ENCODE measurements around the gene ZSCAN21. TPM values are rescaled to one million over a fixed set of nuclear protein-coding genes. Genes with fewer than 3 reads are reported as not detected.

ZSCAN21 gene
- total and polyA plus RNA-seq, 2 donors from 2014 or later = 10.8 to 12.4 TPM

- no peak for FAIRE-seq
- no peaks in the 10 kb centered on the region for H3K9me3 ChIP-seq (ENCODE audit: control insufficient read depth in 2 of 3, insufficient read depth in 1 of 3, low read length in 3 of 3)
- intact Hi-C loops (cut with DNase I) = no loop called here
- H3K27me3 ChIP-seq (ENCODE audit: control insufficient read depth, insufficient read depth, low read length) = no peaks in the 10 kb centered on the region
- H3K4me3 ChIP-seq (ENCODE audit: low read length in 3 of 3) = no peak overlapping the region
- H3K36me3 ChIP-seq (ENCODE audit: control insufficient read depth in 2 of 3, insufficient read depth in 3 of 3, low read length in 3 of 3) = no peaks in the 10 kb centered on the region
- no peak for DNase-seq
- TF ChIP-seq CTCF (IDR thresholded peaks at IDR 0.05; ENCODE audit: borderline replicate concordance, extremely low read depth, insufficient read depth) = no peak
- H3K9ac ChIP-seq (ENCODE audit: low read length in 3 of 3) = no peak overlapping the region
- H3K27ac ChIP-seq (ENCODE audit: low read depth in 2 of 2, low read length in 2 of 2) = no peak overlapping the region
- peaks cover 0 to 6% (median 6%) of the 10 kb centered on the region in 3 donors for H3K4me1 ChIP-seq (ENCODE audit: control insufficient read depth in 2 of 3, insufficient read depth in 2 of 3, low read depth in 1 of 3, low read length in 3 of 3)
Measured at GRCh38 chr7:100017875-100018274, 31.7 kb upstream of the ZSCAN21 start.

- FAIRE-seq (no peak), DNase-seq (no peak)
- no peak overlapping the region for H3K4me3 ChIP-seq (ENCODE audit: low read length in 3 of 3)
- TF ChIP-seq CTCF (IDR thresholded peaks at IDR 0.05; ENCODE audit: borderline replicate concordance, extremely low read depth, insufficient read depth) = no peak
- H3K9me3 ChIP-seq (ENCODE audit: control insufficient read depth in 2 of 3, insufficient read depth in 1 of 3, low read length in 3 of 3) = no peaks in the 10 kb centered on the region
- intact Hi-C loops (cut with DNase I) = no loop called here
- peaks cover 0 to 6% (median 6%) of the 10 kb centered on the region in 3 donors for H3K4me1 ChIP-seq (ENCODE audit: control insufficient read depth in 2 of 3, insufficient read depth in 2 of 3, low read depth in 1 of 3, low read length in 3 of 3)
- H3K9ac ChIP-seq (ENCODE audit: low read length in 3 of 3) = no peak overlapping the region
- H3K27me3 ChIP-seq (ENCODE audit: control insufficient read depth, insufficient read depth, low read length) = no peaks in the 10 kb centered on the region
- peaks cover 4 to 15% (median 10%) of the 10 kb centered on the region in 3 donors for H3K36me3 ChIP-seq (ENCODE audit: control insufficient read depth in 2 of 3, insufficient read depth in 3 of 3, low read length in 3 of 3)
- H3K27ac ChIP-seq (ENCODE audit: low read depth in 2 of 2, low read length in 2 of 2) = no peak overlapping the region
Measured at GRCh38 chr7:100019908-100020307, 29.7 kb upstream of the ZSCAN21 start.

GRCh38 chr7:100021297-100021696, 28.3 kb upstream of the ZSCAN21 start:
- peaks cover 6 to 25% (median 12%) of the 10 kb centered on the region in 3 donors for H3K36me3 ChIP-seq (ENCODE audit: control insufficient read depth in 2 of 3, insufficient read depth in 3 of 3, low read length in 3 of 3)
- FAIRE-seq (no peak), DNase-seq (no peak)
- no peaks in the 10 kb centered on the region for H3K27me3 ChIP-seq (ENCODE audit: control insufficient read depth, insufficient read depth, low read length)
- H3K9ac ChIP-seq (ENCODE audit: low read length in 3 of 3) = no peak overlapping the region
- no peaks in the 10 kb centered on the region for H3K9me3 ChIP-seq (ENCODE audit: control insufficient read depth in 2 of 3, insufficient read depth in 1 of 3, low read length in 3 of 3)
- intact Hi-C loops (cut with DNase I) = no loop called here
- H3K27ac ChIP-seq (ENCODE audit: low read depth in 2 of 2, low read length in 2 of 2) = no peak overlapping the region
- no peak overlapping the region for H3K4me3 ChIP-seq (ENCODE audit: low read length in 3 of 3)
- TF ChIP-seq CTCF (IDR thresholded peaks at IDR 0.05; ENCODE audit: borderline replicate concordance, extremely low read depth, insufficient read depth) = no peak
- H3K4me1 ChIP-seq (ENCODE audit: control insufficient read depth in 2 of 3, insufficient read depth in 2 of 3, low read depth in 1 of 3, low read length in 3 of 3) = peaks cover 0 to 6% (median 6%) of the 10 kb centered on the region in 3 donors

GRCh38 chr7:100022621-100023020, 27.0 kb upstream of the ZSCAN21 start:
- Histone ChIP-seq H3K27ac (ENCODE audit: low read depth in 2 of 2, low read length in 2 of 2) (no peak overlapping the region), H3K9ac (ENCODE audit: low read length in 3 of 3) (no peak overlapping the region), H3K4me3 (ENCODE audit: low read length in 3 of 3) (no peak overlapping the region), H3K27me3 (ENCODE audit: control insufficient read depth, insufficient read depth, low read length) (no peaks in the 10 kb centered on the region), H3K36me3 (ENCODE audit: control insufficient read depth in 2 of 3, insufficient read depth in 3 of 3, low read length in 3 of 3) (peaks cover 8 to 31% (median 12%) of the 10 kb centered on the region in 3 donors), H3K4me1 (ENCODE audit: control insufficient read depth in 2 of 3, insufficient read depth in 2 of 3, low read depth in 1 of 3, low read length in 3 of 3) (peaks cover 0 to 2% (median 0%) of the 10 kb centered on the region in 3 donors), H3K9me3 (ENCODE audit: control insufficient read depth in 2 of 3, insufficient read depth in 1 of 3, low read length in 3 of 3) (no peaks in the 10 kb centered on the region)
- DNase-seq (no peak), FAIRE-seq (no peak)
- intact Hi-C loops (cut with DNase I) = no loop called here
- no peak for TF ChIP-seq CTCF (IDR thresholded peaks at IDR 0.05; ENCODE audit: borderline replicate concordance, extremely low read depth, insufficient read depth)

Measured in kidney (tissue), 14 donors.